RKO (cell line): ENCODE results near the gene TMEM140.
"Not testable (repeated sequence)": the region's sequence is repeated elsewhere in the genome, so short reads cannot be mapped to it uniquely, and the experiment has no call there.

Experiments
- DNase-seq: peaks from one replicate; pipeline ENCODE4 v3.0.0-alpha.2; 2016; ENCODE audit warnings: low spot score

The TMEM140 gene

DNA sequence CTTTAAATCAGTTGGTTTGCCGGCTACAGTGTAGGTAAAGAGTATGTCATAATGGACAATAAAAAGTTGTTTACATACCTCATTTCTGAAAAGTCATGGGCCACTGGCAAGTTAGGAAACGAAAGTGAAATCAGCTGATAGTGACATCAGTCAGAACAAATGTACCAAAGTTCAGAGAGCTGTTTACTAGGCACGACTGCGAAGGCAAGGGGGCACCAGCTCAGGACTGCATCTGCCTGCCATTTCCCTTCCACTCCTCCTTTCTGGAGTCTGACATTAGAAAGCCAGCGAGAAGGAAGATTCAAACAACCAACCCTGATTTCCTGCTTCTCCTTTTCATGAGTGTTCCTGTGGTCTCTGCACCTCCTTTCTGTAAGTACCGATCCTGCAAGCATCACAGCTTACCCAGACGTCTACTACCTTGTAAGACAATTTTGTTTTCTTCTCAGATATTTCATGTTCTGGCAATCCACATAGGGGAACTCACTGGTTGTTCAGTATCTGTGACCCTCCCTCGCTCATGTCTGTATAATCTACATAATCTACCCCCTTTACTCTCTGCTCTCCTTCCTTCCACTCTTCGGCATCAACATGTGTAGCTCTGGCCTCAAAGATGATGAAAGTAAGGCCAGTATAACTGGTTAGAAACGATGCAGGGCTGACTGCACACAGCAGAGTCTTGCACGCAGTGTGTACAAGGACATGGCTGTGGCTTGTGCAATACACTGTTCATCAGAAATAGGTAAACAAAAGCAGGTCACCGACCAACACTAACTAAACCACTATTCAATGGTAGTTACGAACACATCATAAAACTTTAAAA lies at the start of gene TMEM140:
TMEM140 (plus strand) TSS at position 174 of the 823 bp plus-strand sequence. CDS start 16,370 bp downstream, outside the sequence.
- peak; percentile 57 for DNase-seq

DNA sequence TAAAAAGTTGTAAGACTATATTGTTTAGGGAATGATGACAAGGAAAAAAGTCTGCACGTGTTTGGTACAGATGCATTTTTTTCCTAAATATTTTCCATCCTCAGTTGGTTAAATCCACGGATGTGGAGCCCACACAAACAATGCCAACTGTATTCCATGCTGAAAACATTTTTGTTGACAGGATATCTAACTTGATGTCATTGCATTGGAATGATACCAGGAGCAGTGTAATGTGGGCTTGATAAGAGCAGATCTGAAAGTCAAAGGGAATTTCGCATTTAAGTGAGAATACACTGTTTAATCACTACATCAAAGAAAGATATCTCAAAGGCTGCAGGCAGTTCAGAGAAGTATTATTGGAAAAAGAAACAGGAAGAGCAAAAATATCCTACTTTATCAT lies 49.5 kb upstream of the TMEM140 start:
- DNase-seq = no peak

DNA sequence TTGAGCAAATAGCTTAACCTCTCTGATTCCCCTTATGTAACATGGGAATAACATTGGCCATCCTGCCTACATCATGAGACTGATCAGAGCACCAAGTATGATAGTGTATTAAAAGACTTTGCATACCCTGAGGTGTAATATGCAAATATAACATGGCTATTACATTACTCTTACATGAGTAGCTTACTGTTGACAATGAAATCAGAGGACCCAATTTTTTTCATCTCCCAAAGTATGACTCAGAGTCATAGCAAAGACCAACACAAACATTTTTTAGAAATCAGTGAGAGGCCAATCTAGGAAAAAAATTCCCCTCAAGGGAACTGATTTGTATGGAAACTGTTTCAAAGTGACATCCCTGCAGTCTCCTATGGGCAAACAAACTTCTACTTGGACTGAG lies 47.0 kb upstream of the TMEM140 start:
- peak; percentile 25 for DNase-seq

DNA sequence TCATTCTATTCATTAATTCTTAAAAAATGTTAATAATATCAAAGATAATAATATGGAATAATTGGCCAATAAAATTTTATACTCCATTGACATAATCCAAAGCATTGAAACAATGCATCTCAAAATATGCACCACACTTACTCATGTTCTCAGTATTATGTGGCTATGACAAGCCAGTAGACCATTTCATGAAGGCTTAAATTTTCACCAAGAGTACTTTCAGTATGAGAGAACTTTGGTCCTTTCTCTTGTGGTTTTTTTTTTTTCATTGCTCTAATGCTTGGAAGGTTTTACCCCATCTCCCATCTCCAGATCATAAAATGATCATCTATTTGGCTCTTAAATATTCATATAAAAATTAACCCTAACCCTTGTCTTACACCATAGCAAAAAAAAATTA lies 45.5 kb upstream of the TMEM140 start:
- no peak for DNase-seq

DNA sequence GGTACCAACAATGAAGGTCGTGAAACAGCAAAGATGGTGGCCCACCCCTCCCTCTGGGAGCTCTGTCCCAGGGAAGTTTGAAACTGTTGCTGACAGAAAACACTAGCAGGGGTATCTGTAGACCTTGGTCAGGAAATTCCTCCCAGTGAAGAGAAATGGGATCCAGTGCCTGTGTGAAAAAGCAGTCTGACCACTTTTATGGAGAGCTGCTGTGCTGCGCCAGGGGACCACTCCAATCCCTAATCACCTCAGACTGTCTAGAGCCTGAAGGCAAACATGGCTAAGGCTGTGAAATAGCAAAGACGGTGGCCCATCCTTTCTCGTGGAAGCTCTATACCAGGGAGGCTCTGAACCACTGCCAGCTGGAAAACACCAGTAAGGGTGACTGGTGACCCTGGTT lies 38.3 kb upstream of the TMEM140 start:
- no peak for DNase-seq

DNA sequence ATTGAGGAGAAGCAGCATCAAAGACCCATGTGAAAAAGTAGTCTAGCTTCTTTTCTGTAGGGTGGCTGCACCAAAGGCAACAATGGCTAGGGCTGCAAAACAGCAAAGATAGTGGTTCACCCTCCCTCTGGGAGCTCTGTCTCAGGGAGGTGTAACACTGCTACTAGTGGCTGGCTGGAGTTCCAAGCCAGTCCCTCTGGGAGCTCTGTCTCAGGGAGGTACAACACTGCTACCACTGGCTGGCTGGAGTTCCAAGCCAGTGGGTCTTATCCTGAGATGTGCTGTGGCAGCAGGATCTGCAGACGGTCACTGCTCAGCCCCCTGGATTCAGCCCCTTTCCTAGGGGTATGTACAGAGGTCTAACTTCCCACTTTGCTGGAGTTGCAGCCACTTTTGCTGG lies 37.9 kb upstream of the TMEM140 start:
- DNase-seq = no peak

DNA sequence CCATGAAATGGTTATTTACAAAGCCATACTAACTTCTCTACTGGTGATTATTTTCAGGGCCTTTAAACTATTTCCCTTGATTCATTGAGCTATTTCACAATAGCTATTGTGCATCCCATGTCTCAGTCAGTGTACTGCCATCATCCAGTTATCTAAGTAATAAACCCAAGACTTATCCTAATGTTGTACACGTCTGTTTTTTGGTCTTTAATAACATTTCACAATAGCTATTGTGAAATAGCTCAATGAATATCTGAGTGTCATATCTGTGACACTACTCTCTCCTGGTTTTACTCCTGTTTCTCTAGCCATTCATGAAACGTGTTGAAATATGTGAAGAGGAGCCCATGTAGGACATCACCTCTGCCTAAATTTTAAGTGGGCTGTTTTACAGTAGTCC lies 36.5 kb upstream of the TMEM140 start:
- DNase-seq = no peak

DNA sequence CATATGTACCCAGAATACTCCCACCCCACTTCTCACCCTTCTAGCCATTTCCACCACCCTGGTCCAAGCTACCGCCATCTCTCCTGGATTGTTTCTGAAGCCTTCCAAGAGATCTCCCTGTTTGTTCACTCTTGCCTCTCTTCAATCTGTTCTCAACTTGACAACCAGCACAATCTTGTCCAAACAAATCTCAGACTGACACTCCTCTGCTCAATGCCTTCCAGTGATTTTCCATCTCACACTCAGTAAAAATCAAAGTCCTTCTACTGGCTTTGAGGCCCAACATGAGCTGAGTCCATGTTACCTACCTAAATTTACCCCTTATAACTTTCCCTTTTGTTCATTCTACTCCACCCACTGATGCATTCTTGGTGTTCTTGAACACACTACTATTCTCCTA lies 33.2 kb upstream of the TMEM140 start:
- DNase-seq = no peak

DNA sequence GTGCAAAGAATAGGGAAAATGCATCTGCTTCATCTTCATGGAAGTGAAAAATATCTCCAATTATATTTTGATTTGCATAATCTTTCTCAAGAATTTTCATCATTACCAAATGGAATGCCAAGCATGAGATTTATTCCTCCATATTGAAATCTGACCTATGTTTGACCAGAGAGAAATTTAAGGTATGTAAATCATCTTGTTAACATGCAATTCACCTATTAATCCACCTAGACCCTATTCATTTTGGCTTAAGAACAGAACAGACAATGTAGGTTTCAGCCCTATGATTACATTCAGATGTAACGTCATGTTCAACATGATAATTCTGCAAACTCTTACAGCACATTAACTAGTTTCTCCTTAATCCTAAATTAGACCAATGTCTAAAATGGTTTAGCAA lies 30.8 kb upstream of the TMEM140 start:
- no peak for DNase-seq

DNA sequence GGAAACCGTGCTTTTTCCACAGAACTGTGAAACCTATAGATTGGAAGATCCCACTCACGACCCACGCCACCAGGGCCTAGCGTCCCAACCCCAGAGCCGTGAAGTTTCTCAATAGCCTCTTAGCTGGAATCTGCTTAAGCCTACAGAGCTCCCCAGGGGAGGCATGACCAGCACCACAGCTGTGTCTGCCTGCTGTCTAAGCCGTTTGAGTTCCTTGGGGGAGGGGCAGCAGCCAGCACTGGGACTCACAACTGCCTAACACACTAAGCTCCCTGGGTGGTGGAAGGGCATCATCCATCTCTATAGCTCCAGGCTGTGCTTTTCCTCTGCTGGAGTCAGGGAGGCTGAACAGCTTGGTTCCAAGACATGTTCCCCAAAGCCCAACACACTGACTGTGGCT lies 26.0 kb upstream of the TMEM140 start:
- no peak for DNase-seq

DNA sequence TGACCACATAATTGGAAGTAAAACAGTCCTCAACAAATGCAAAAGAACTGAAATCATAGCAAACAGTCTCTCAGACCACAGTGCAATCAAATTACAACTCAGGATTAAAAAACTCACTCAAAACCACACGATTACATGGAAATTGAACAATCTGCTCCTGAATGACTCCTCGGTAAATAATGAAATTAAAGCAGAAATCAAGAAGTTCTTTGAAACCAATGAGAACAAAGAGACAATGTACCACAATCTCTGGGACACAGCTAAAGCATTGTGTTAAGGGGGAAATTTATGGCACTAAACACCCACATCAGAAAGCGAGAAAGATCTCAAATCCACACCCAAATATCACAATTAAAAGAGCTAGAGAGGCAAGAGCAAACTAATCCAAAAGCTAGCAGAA lies 23.2 kb upstream of the TMEM140 start:
- DNase-seq = not testable (repeated sequence)

DNA sequence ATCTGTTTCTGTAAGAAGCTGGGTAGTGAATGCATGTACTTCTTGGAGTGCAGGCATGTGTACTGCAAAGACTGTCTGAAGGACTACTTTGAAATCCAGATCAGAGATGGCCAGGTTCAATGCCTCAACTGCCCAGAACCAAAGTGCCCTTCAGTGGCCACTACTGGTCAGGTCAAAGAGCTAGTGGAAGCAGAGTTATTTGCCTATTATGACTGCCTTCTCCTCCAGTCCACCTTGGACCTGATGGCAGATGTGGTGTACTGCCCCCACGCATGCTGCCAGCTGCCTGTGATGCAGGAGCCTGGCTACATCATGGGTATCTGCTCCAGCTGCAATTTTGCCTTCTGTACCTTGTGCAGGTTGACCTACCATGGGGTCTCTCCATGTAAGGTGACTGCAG lies 18.9 kb upstream of the TMEM140 start:
- no peak for DNase-seq

DNA sequence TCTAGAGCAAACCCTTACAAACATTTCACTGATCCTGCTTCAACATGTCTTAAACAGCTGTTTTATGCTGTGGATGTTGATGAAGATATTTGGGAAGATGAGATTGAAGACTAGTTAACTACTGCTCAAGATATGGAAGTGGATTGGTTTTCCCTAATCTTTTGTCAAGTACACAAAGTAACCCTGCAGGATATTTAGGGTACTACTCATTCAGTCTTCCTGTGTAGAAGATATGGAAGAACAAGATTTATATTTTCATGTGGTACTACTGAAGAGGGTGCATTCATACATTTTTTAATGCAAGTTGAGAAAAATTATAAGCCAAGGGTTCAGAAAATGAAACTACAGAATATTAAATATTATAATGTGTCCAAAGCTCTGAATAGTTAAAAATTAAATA lies 18.3 kb upstream of the TMEM140 start:
- DNase-seq = peak; percentile 10

DNA sequence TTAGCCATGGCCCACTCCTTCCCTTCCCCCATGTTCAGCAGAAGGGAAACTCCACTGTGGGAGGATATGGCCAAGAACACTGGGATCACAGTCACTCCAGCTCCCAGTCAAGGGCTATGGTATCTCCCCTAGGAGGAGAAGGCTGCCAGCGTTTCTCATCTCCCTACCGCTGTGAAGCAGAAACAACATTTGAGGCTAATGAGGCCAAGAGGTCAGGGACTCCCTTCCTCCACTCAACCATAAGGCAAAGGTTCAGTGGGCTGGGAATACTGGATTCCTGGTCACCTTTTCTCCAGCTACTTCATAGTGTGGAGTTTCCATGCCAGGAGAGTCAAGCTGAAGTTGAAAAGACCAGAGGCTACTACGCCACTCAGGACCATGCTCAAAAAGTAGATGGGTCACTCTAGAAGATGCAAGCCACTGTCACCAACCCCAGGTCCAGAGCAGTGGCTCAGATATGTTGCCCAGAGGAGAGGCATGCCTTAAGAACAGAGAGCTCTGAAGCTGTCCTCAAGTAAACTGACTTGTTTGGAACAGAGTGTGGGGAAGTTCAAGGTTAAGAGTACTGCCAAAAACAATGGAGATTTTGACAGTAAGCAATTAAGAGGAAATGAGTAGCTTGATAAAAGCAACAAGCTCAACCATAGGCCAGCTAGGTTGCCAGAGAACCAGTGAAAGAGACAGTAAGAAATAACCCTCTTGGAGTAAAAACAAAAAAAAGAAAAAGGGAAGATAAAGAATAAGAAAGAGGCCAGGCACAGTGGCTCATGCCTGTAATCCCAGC lies 3.8 kb upstream of the TMEM140 start:
- no peak for DNase-seq

DNA sequence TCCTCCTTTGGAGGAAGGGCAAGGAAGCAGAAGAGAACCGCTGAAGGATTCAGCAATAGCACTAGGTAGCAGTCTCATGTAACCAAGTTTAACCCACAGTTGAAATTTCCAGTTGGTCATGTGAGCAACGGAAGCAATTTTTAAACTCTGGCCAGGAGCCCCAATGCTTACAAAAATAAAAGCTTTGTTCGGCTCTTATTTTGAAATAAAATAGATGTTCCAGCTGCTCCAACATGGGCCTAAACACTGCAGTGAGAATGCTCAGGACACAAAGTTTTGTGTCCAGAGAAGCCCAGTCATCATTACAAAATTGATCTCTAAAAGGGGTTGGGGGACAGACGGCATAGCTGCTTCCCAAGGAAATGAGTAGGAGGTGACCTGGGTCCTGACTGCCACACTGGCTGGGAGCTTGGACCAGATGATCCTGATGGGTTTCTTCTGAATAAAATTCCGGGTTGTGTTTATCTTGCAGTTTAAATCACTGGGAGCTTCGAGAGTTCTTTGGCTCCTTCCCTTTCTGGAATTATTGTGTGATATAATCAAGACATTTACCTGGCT lies 452 bp upstream of the TMEM140 start:
- DNase-seq = no peak

DNA sequence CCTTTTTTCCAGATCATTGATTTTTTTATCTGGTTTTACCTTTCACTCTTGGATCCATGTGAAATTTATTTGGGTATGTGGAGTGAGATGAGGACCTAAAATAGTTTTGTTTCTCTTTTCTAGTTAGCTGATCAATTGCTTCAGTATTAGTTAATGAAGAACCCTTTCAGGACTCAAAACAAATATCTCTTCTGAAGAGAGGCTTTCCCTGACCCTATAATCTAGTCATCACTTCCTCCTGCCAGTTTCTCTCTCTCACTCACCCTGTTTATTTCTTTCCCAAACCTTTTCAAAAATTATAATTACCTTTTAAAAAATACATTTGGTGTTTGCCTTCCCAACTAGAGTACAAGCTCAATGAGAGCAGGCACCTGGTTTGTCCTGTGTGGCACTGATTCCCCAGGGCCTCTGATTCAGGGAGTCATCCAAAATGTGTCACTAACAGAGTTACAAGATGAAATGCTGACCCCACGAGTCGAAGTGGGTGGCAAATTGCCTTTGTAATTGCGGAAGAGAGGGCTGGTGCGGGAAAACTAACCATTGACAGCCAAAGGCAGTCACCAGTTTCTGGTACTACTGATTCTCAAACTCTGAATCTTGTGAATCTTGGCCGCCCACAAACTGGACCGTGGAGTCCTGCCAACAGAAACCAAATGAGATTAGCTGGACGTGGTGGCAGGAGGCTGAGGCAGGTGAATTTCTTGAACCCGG lies 2.4 kb downstream of the TMEM140 start:
- no peak for DNase-seq

DNA sequence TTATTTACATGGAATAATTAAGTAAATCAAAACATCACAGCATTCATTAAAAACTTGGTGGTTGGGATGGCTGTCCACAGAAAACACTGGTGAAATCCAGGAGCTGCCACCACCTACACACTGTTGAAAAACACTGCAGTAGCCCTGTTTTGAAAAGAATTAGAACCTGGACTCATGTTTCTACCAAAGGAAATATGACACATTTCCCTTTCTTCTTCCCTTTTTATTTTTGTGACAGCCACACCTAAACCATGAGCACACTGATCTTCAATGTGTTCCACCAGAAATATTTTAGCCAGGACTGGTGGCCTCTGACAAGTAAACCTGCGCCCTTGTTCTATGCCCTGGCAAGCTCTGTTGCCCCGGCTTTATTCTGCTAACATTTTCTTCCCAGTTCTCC lies 3.3 kb downstream of the TMEM140 start:
- DNase-seq = no peak

DNA sequence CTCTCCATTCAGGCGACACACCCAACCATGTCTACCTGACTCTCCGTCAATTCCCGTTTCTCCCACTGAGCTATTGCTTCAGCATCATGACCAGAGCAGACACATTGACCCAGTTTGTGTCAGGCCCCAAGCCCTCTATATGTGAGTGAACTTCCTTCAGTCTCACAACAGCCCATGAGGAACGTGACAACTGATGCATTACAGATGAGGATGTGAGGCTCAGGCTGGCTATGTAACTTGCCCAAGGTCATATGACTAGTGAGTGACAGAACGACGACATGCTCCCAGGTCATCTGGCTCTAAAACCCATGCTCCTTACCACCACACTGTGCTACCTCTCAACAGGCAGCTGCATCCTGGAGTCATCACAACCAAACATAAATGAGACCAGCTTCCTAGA lies 3.7 kb downstream of the TMEM140 start:
- DNase-seq = no peak

DNA sequence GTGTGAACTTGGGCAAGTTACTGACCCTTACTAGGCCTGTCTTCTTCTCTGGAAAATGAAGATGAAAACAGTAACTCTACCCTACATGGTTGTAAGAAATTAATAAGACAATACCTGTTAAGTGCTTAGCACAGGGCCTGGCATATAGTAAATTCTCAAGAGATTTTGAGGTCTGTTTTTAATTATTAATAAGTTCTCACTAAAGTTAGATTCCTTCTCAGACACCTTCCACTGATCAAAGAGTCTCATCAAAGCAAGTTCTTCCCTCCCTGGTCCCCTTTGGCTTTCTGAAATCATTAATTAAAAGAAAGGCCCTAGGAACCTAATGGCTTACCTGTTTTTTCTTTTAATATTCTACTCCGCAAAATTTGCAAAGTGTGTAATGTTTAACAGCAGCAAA lies 4.6 kb downstream of the TMEM140 start:
- DNase-seq = no peak

DNA sequence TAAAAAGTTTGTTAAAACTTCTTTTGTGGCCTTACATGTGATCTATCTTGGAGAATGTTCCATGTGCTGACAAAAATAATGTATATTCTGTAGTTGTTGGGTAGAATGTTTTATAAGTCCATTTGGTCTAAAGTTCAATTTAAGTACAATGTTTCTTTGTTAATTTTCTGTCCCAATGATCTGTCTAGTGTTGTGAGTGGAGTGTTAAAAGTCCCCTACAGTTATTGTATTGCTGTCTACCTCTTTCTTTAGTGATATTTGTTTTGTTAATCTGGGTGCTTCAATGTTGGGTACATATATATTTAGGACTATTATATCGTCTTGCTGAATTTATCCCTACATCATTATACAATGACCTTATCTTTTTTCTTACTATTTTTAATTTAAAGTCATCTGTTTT lies 6.9 kb downstream of the TMEM140 start:
- DNase-seq = no peak

DNA sequence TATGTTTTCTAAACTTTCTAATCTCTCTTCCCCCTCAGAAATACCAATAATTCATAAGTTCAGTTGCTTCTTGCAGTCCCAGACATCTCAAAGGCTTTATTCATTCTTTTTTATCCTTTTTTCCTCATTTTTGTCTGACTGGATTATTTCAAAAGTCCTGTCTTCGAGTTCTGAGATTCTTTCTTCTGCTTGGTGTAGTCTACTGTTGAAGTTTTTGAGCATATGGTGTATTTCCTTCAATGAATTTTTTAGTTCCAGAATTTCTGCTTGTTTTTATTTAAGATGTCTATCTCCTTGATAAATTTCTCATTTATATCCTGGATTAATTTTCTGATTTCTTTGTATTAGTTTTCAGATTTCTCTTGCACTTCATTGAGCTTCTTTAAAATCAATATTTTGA lies 8.4 kb downstream of the TMEM140 start:
- no peak for DNase-seq

DNA sequence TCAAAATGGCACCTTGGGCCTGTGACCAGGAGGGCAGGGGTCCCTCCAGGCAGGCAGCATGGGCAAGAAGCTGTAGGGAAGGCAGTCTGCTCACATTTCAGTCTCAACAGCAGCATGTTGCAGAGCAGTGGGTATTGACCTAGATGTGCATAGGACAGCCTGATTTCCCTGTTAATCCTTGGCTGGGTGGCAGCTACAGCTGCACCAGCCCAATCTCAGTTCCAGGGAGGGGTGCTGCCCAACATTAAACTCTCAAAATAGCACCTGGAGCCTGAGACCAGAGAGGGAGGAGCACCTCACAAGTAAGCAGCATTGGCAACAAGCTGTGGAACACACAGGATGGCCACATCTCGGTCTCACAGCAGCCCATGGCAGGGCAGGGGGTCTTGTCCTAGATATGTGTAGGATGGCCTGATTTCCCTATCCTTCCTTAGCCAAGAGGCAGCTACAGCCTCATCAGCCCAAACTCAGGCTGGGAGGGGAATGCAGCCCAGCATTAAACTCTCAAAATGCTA lies 10.3 kb downstream of the TMEM140 start:
- DNase-seq = no peak
